PC-9 (cell line): Measurements from ENCODE around the gene TMEM273. TPM values are rescaled to one million over a fixed set of nuclear protein-coding genes. Genes with fewer than 3 reads are reported as not detected.

Experiments
- BruUV-seq: library from RNA; stranded (reverse); fragments of 400-500 nt; replicated peaks from 2 replicates; lab custom pipeline; 2021; lab: Mats Ljungman, UMichigan
- CTCF ChIA-PET: fragments of 300-600 bp; sonication (Branson Sonifier 250); formaldehyde crosslinking; loops from one replicate; lab custom pipeline; 2022; ENCODE audit warnings: antibody characterized with exemption; lab: Charles Lee
- POLR2A ChIA-PET: fragments of 300-600 bp; sonication (Branson Sonifier 250); formaldehyde crosslinking; loops from one replicate; lab custom pipeline; 2022; ENCODE audit warnings: antibody characterized with exemption; ENCODE audit not compliant: unreplicated experiment; lab: Charles Lee
- DNase-seq, 2 experiments: peaks; one replicate each; pipeline versions ENCODE4 v3.0.0 to v3.0.0-alpha.2; 2015 to 2022; ENCODE audit warnings: mixed read lengths in 1 of 2
- H2AFZ ChIP-seq: fragments of 200-600 bp; sonication (generic); 2 replicates; pipeline ENCODE4 v1.8.1; 2017; ENCODE audit warnings: antibody characterized with exemption
- H3F3A ChIP-seq: fragments of 200-600 bp; sonication (generic); 2 replicates; pipeline ENCODE4 v1.8.1; 2017; ENCODE audit warnings: antibody characterized with exemption, mild to moderate bottlenecking, low read depth; ENCODE audit not compliant: insufficient read depth
- H3K27ac ChIP-seq: fragments of 200-600 bp; sonication (generic); 2 replicates; pipeline ENCODE4 v1.6.1; 2016; ENCODE audit warnings: mixed run types
- H3K27me3 ChIP-seq: fragments of 200-600 bp; sonication (generic); 2 replicates; pipeline ENCODE4 v1.6.1; 2016; ENCODE audit warnings: low read depth, mixed run types; ENCODE audit not compliant: insufficient read depth
- H3K36me3 ChIP-seq: fragments of 200-600 bp; sonication (generic); 2 replicates; pipeline ENCODE4 v1.6.1; 2016; ENCODE audit warnings: low read depth, mixed run types
- H3K4me1 ChIP-seq: fragments of 200-600 bp; sonication (generic); replicated peaks from 2 replicates; pipeline ENCODE4 v1.6.1; 2016; ENCODE audit warnings: mixed run types; ENCODE audit not compliant: insufficient read depth
- H3K4me2 ChIP-seq: fragments of 200-600 bp; sonication (generic); 2 replicates; pipeline ENCODE4 v1.6.1; 2017; ENCODE audit warnings: mixed run types
- H3K4me3 ChIP-seq: fragments of 200-600 bp; sonication (generic); 2 replicates; pipeline ENCODE4 v1.6.1; 2016; ENCODE audit warnings: mixed run types
- H3K79me2 ChIP-seq: fragments of 200-600 bp; sonication (generic); 2 replicates; pipeline ENCODE4 v1.6.1; 2017; ENCODE audit warnings: low read depth, mixed run types
- H3K9me2 ChIP-seq: fragments of 200-600 bp; sonication (generic); 2 replicates; pipeline ENCODE4 v1.8.1; 2017; ENCODE audit warnings: mild to moderate bottlenecking; ENCODE audit not compliant: insufficient read depth
- H3K9me3 ChIP-seq: fragments of 200-600 bp; sonication (generic); 2 replicates; pipeline ENCODE4 v1.8.1; 2016; ENCODE audit warnings: low read depth; ENCODE audit not compliant: insufficient read depth
- H4K20me1 ChIP-seq: fragments of 200-600 bp; sonication (generic); 2 replicates; pipeline ENCODE4 v1.8.1; 2017; ENCODE audit not compliant: insufficient read depth
- CTCF ChIP-seq: fragments of 200-600 bp; sonication (generic); conservative IDR thresholded peaks from 2 replicates; pipeline ENCODE4 v1.6.1; 2017; ENCODE audit warnings: mixed run types, antibody characterized with exemption, mild to moderate bottlenecking, moderate library complexity
- EZH2 ChIP-seq: fragments of 200-600 bp; sonication (generic); IDR thresholded peaks from 2 replicates; pipeline ENCODE4 v1.8.0; 2017; ENCODE audit warnings: antibody characterized with exemption, low read depth
- intact Hi-C: fragments of 100-400 bp; cut with micrococcal nuclease; formaldehyde crosslinking; loops from one replicate; pipeline ENCODE4 v1.10.0; 2022; ENCODE audit not compliant: unreplicated experiment
- total RNA-seq: library from RNA; stranded (reverse); gene quantifications from 2 replicates; pipeline ENCODE4 v1.2.3, GENCODE V29; 2021

TMEM273 gene
- total RNA-seq, 1 experiment from 2014 or later: 0.26 TPM

GRCh38 chr10:49119746-49120145, 68.4 kb downstream of the TMEM273 start:
- Histone ChIP-seq H3K9me2 (no peaks in the 10 kb centered on the region), H3K36me3 (no peaks in the 10 kb centered on the region), H3F3A (no peaks in the 10 kb centered on the region), H3K4me3 (no peak overlapping the region), H3K27ac (no peak overlapping the region), H3K79me2 (no peaks in the 10 kb centered on the region), H3K9me3 (no peaks in the 10 kb centered on the region), H2AFZ (no peak overlapping the region), H4K20me1 (no peaks in the 10 kb centered on the region), H3K4me2 (no peak overlapping the region), H3K4me1 (no peaks in the 10 kb centered on the region), H3K27me3 (peaks cover 52% of the 10 kb centered on the region)
- BruUV-seq: no TSS peak
- intact Hi-C loops: no loop called here
- no peak for DNase-seq
- POLR2A ChIA-PET: no interaction called here
- TF ChIP-seq CTCF (no peak), EZH2 (no peak)
- CTCF ChIA-PET: no interaction called here

- Histone ChIP-seq H4K20me1 (no peaks in the 10 kb centered on the region), H3F3A (no peaks in the 10 kb centered on the region), H3K9me3 (no peaks in the 10 kb centered on the region), H3K4me2 (no peak overlapping the region), H3K27me3 (peaks cover 56% of the 10 kb centered on the region), H3K4me1 (no peaks in the 10 kb centered on the region), H3K4me3 (no peak overlapping the region), H3K36me3 (no peaks in the 10 kb centered on the region), H3K79me2 (no peaks in the 10 kb centered on the region), H2AFZ (no peak overlapping the region), H3K27ac (no peak overlapping the region), H3K9me2 (no peaks in the 10 kb centered on the region)
- CTCF ChIA-PET: no interaction called here
- DNase-seq: no peak
- no peak for TF ChIP-seq CTCF
- POLR2A ChIA-PET: no interaction called here
- BruUV-seq: no TSS peak
- intact Hi-C loops: no loop called here
These were observed 69.6 kb downstream of the TMEM273 start for GRCh38 chr10:49118430-49119074.

DNA sequence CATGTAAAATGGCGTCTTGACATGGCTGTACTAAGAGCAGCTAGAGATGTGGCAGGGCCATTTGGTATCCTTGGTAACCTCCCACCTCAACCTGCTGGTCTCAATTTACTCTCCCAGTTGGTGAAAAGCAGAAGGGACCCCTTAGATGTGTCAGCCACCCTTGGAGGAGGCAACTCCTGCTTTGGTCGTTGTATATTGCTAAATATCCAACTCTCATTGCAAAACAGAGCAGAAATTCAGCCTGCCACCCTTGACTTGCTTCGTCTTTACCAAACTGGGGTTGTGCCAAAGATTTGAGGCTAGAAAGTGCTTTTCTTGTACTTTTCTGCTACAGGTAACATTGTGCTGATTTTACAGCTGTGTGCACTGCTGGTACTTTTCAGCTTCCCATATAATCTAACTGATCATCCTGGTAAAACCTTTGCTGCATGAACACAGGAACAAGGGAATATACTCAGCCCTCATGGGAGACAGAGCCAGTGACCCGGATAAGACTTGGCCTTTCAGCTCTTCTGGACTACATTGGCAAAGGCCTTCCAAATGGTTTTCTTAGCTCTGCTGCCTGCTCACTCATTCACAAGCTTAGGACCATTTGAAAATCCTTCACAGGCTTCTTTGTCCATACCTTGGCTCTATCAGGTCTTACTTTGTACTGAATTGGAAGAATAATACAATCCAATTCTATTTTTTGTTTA, 70.7 kb downstream of the TMEM273 start:
- H3K4me3 ChIP-seq: no peak overlapping the region
- no peak overlapping the region for H3K27ac ChIP-seq
- intact Hi-C loops: no loop called here
- TF ChIP-seq EZH2: no peak
- TF ChIP-seq CTCF: no peak
- ChIA-PET CTCF (no interaction called here), POLR2A (no interaction called here)
- no peaks in the 10 kb centered on the region for H3F3A ChIP-seq
- BruUV-seq: no TSS peak
- no peaks in the 10 kb centered on the region for H3K79me2 ChIP-seq
- no peaks in the 10 kb centered on the region for H3K4me1 ChIP-seq
- no peaks in the 10 kb centered on the region for H3K9me2 ChIP-seq
- H3K27me3 ChIP-seq: peaks cover 57% of the 10 kb centered on the region
- H3K9me3 ChIP-seq: no peaks in the 10 kb centered on the region
- no peaks in the 10 kb centered on the region for H4K20me1 ChIP-seq
- no peak for DNase-seq
- no peak overlapping the region for H3K4me2 ChIP-seq
- H3K36me3 ChIP-seq: no peaks in the 10 kb centered on the region
- no peak overlapping the region for H2AFZ ChIP-seq
